Keratinocyte (primary cell): Measurements from ENCODE around the gene L3MBTL2. TPM values are rescaled to one million over a fixed set of nuclear protein-coding genes. Genes with fewer than 3 reads are reported as not detected.

Source experiments
- DNase-seq: peaks from one replicate; pipeline ENCODE4 v3.0.0-alpha.2; 2011; ENCODE audit warnings: low read depth, missing footprints, low spot score
- FAIRE-seq: peaks from 2 replicates; lab custom pipeline; 2011; peaks lifted over from hg19 to GRCh38; lab: Jason Lieb, UNC
- H2AFZ ChIP-seq: 2 replicates; pipeline ENCODE4 v1.6.0; 2012; ENCODE audit warnings: low read length, control low read depth, inconsistent platforms; ENCODE audit not compliant: control insufficient read depth
- H3K27ac ChIP-seq: 2 replicates; pipeline ENCODE4 v1.5.1; 2011; ENCODE audit warnings: low read length; ENCODE audit not compliant: control insufficient read depth, insufficient read depth
- H3K27me3 ChIP-seq: 3 replicates; pipeline ENCODE4 v1.6.0; 2011; ENCODE audit warnings: low read length; ENCODE audit not compliant: control insufficient read depth, insufficient read depth; ENCODE audit errors: extremely low read depth
- H3K36me3 ChIP-seq, 2 experiments: 2 replicates in 1 of 2; 3 replicates in 1 of 2; pipeline ENCODE4 v1.5.1; 2011; ENCODE audit warnings: low read length in 2 of 2, mild to moderate bottlenecking in 1 of 2; ENCODE audit not compliant: control insufficient read depth in 2 of 2, insufficient read depth in 2 of 2; ENCODE audit errors: extremely low read depth in 1 of 2
- H3K4me1 ChIP-seq: 3 replicates; pipeline ENCODE4 v1.5.1; 2011; ENCODE audit warnings: low read length; ENCODE audit not compliant: control insufficient read depth, insufficient read depth; ENCODE audit errors: extremely low read depth
- H3K4me2 ChIP-seq: 3 replicates; pipeline ENCODE4 v1.6.0; 2011; ENCODE audit warnings: low read depth, low read length; ENCODE audit not compliant: control insufficient read depth, insufficient read depth; ENCODE audit errors: extremely low read depth
- H3K4me3 ChIP-seq, 3 experiments: fragments of 200-600 bp in 1 of 3; sonication (generic) in 1 of 3; 2 replicates in 2 of 3; 3 replicates in 1 of 3; pipeline ENCODE4 v1.5.1; 2011 to 2016; ENCODE audit warnings: low read length in 3 of 3, mild to moderate bottlenecking in 3 of 3, control low read depth in 2 of 3, inconsistent platforms in 1 of 3, low read depth in 1 of 3, mixed read lengths in 1 of 3, mixed run types in 1 of 3, moderate library complexity in 1 of 3; ENCODE audit not compliant: control insufficient read depth in 2 of 3, insufficient read depth in 2 of 3; ENCODE audit errors: extremely low read depth in 1 of 3
- H3K79me2 ChIP-seq: 2 replicates; pipeline ENCODE4 v1.6.0; 2012; ENCODE audit warnings: low read length; ENCODE audit not compliant: control insufficient read depth, insufficient read depth
- H3K9ac ChIP-seq: 3 replicates; pipeline ENCODE4 v1.6.0; 2011; ENCODE audit warnings: low read length; ENCODE audit not compliant: control insufficient read depth, insufficient read depth; ENCODE audit errors: extremely low read depth
- H3K9me1 ChIP-seq: 3 replicates; pipeline ENCODE4 v1.6.0; 2011; ENCODE audit warnings: low read length; ENCODE audit not compliant: control insufficient read depth, insufficient read depth; ENCODE audit errors: extremely low read depth
- H3K9me3 ChIP-seq: 2 replicates; pipeline ENCODE4 v1.5.1; 2012; ENCODE audit warnings: low read depth, low read length; ENCODE audit not compliant: control insufficient read depth
- H4K20me1 ChIP-seq: 3 replicates; pipeline ENCODE4 v1.6.0; 2011; ENCODE audit warnings: low read length; ENCODE audit not compliant: control insufficient read depth, insufficient read depth; ENCODE audit errors: extremely low read depth
- CTCF ChIP-seq, 3 experiments: IDR thresholded peaks in 1 of 3; conservative IDR thresholded peaks in 1 of 3; optimal IDR thresholded peaks in 1 of 3; 2 replicates in 2 of 3; 3 replicates in 1 of 3; pipeline versions ENCODE3 to v1.5.1; 2011; ENCODE audit warnings: low read length in 3 of 3, mild to moderate bottlenecking in 3 of 3, moderate library complexity in 2 of 3, control low read depth in 1 of 3, inconsistent platforms in 1 of 3; ENCODE audit not compliant: insufficient read depth in 2 of 3; ENCODE audit errors: extremely low read depth in 1 of 3
- EZH2 ChIP-seq: IDR thresholded peaks from one replicate; pipeline ENCODE4 v1.6.1; 2012; ENCODE audit warnings: inconsistent platforms, mild to moderate bottlenecking, low read length, moderate library complexity
- dilution Hi-C: fragments of 300-500 bp; cut with MboI; formaldehyde crosslinking; loops from one replicate; pipeline ENCODE4 v1.7.0; 2020; ENCODE audit warnings: low sequenced_read_pairs; ENCODE audit not compliant: extremely low pct_ligation_motif_present
- polyA plus RNA-seq, 5 experiments: library from polyadenylated mRNA; depleted of rRNA in 3 of 5; stranded (reverse) in 3 of 5; stranded (forward) in 1 of 5; unstranded in 1 of 5; fragments of >200 nt; gene quantifications; 1 replicate in 1 of 5; 2 replicates in 3 of 5; 3 replicates in 1 of 5; pipeline versions ENCODE4 v1.2.1 to v1.2.3, GENCODE V29; 2011 to 2012; ENCODE audit warnings: missing spikeins in 2 of 5, low read depth in 1 of 5, low replicate concordance in 1 of 5

The L3MBTL2 gene
- polyA plus RNA-seq, 1 donor (not counting 4 experiments of a cell fraction or from before 2014, with no cell fraction given), result 16.7 TPM

GRCh38 chr22:41230401-41230785 is 25.3 kb downstream of the L3MBTL2 start:
- Histone ChIP-seq H3K9me1 (no peaks in the 10 kb centered on the region), H3K36me3 (peaks cover 22 to 30% of the 10 kb centered on the region in 2 experiments), H3K27ac (no peak overlapping the region), H4K20me1 (no peaks in the 10 kb centered on the region), H3K4me3 (no peak overlapping the region), H3K27me3 (no peaks in the 10 kb centered on the region), H3K79me2 (no peaks in the 10 kb centered on the region), H2AFZ (no peak overlapping the region), H3K9ac (no peak overlapping the region), H3K9me3 (no peaks in the 10 kb centered on the region), H3K4me1 (peaks cover 2% of the 10 kb centered on the region), H3K4me2 (no peak overlapping the region)
- DNase-seq, result no peak
- no peak for FAIRE-seq
- TF ChIP-seq EZH2, result no peak
- dilution Hi-C loops, result no loop called here

GRCh38 chr22:41231369-41231768 is 26.3 kb downstream of the L3MBTL2 start:
- no peak for TF ChIP-seq CTCF (optimal IDR thresholded peaks at IDR 0.05 in 1 of 3, IDR thresholded peaks at IDR 0.05 in 1 of 3, conservative IDR thresholded peaks at IDR 0.05 in 1 of 3; ENCODE audit: extremely low read depth in 1 of 3, insufficient read depth in 2 of 3, low read length in 3 of 3)
- TF ChIP-seq EZH2, result no peak
- no peak for FAIRE-seq
- H3K4me2 ChIP-seq, result no peak overlapping the region
- no peaks in the 10 kb centered on the region for H3K79me2 ChIP-seq
- H2AFZ ChIP-seq, result no peak overlapping the region
- H3K4me3 ChIP-seq, result no peak overlapping the region
- dilution Hi-C loops, result no loop called here
- no peak overlapping the region for H3K9ac ChIP-seq
- H4K20me1 ChIP-seq, result no peaks in the 10 kb centered on the region
- no peak overlapping the region for H3K27ac ChIP-seq
- no peaks in the 10 kb centered on the region for H3K9me3 ChIP-seq
- H3K4me1 ChIP-seq, result peaks cover 2% of the 10 kb centered on the region
- H3K9me1 ChIP-seq, result no peaks in the 10 kb centered on the region
- H3K27me3 ChIP-seq, result no peaks in the 10 kb centered on the region
- no peak for DNase-seq
- H3K36me3 ChIP-seq, result peaks cover 22 to 27% of the 10 kb centered on the region in 2 experiments
